Stomach (tissue), 9 donors: ENCODE data around the gene ELMO3. TPM values are rescaled to one million over a fixed set of nuclear protein-coding genes. Genes with fewer than 3 reads are reported as not detected.

Experiments used
- DNase-seq, 2 donors: peaks; one replicate each; pipeline versions ENCODE4 v3.0.0 to v3.0.0-alpha.2; 2013 to 2019
- H3K27ac ChIP-seq, 5 donors: fragments of 200-600 bp in 4 of 5; sonication (generic) in 4 of 5; one replicate each; pipeline ENCODE4 v1.5.1; 2013 to 2019; ENCODE audit warnings: mild to moderate bottlenecking in 1 of 5, moderate library complexity in 1 of 5
- H3K27me3 ChIP-seq, 3 donors: fragments of 200-600 bp; sonication (generic); one replicate each; pipeline ENCODE4 v1.5.1; 2017 to 2019; ENCODE audit warnings: mixed run types in 1 of 3
- H3K36me3 ChIP-seq, 4 donors: fragments of 200-600 bp; sonication (generic); 1 replicate in 3 of 4; 2 replicates in 1 of 4; pipeline ENCODE4 v1.5.1; 2016 to 2019
- H3K4me1 ChIP-seq, 4 donors: fragments of 200-600 bp; sonication (generic); one replicate each; pipeline ENCODE4 v1.5.1; 2016 to 2019
- H3K4me3 ChIP-seq, 4 donors: fragments of 200-600 bp; sonication (generic) in 3 of 4; one replicate each; pipeline ENCODE4 v1.5.1; 2016 to 2019; ENCODE audit warnings: mild to moderate bottlenecking in 1 of 4
- H3K9me3 ChIP-seq, 4 donors: fragments of 200-600 bp; sonication (generic); one replicate each; pipeline ENCODE4 v1.5.1; 2016 to 2019
- EP300 ChIP-seq: sonication (generic); formaldehyde crosslinking; IDR thresholded peaks from one replicate; pipeline ENCODE4 v1.6.1; 2017; ENCODE audit warnings: antibody characterized with exemption
- POLR2A ChIP-seq, 4 donors: fragments of 450-650 bp; IDR thresholded peaks; one replicate each; pipeline ENCODE4 v1.6.1; 2016; ENCODE audit warnings: antibody characterized with exemption in 4 of 4, control low read depth in 2 of 4, mild to moderate bottlenecking in 1 of 4, moderate library complexity in 1 of 4
- POLR2AphosphoS5 ChIP-seq, 3 donors: sonication (generic); formaldehyde crosslinking; IDR thresholded peaks; one replicate each; pipeline ENCODE4 v1.6.1; 2016; ENCODE audit warnings: antibody characterized with exemption in 3 of 3
- WGBS, 5 donors: extraction: QIAGEN DNeasy Blood & Tissue Kit in 3 of 5; methylation state at CpG; one replicate each; pipeline versions ENCODE4 v1.1.5 to v1.1.7; 2013 to 2018; 5-methylcytosine and 5-hydroxymethylcytosine counted together
- intact Hi-C: fragments of 100-400 bp; cut with DNase I; formaldehyde crosslinking; loops from one replicate; pipeline ENCODE4 v1.15.1; 2023; ENCODE audit warnings: low total_unique reads
- polyA plus RNA-seq, 3 donors: library from polyadenylated mRNA; stranded (reverse); fragments of 200-250 nt; gene quantifications; one replicate each; pipeline ENCODE4 v1.2.3, GENCODE V29; 2013
- total RNA-seq, 5 donors: library from RNA; depleted of rRNA; stranded (reverse); fragments of >200 nt; gene quantifications; one replicate each; pipeline versions ENCODE4 v1.1.0 to v1.2.3, GENCODE V29; 2014 to 2016
- TF ChIP-seq, protein P1 (sequence below), 7 experiments: fragments of 450-650 bp in 4 of 7; fragments of 200-600 bp in 3 of 7; sonication (generic) in 3 of 7; IDR thresholded peaks; one replicate each; pipeline ENCODE4 v1.5.1; 2016 to 2019; ENCODE audit warnings: antibody characterized with exemption in 7 of 7, control low read depth in 2 of 7, mild to moderate bottlenecking in 1 of 7
- donor health status: healthy with polysubstance abuse.
- donor health status: Bipolar disorder and iron deficiency.
- donor health status: healthy.

ELMO3 gene
- total and polyA plus RNA-seq, 8 donors, result 11.6 to 133 (median 40.8) TPM

DNA sequence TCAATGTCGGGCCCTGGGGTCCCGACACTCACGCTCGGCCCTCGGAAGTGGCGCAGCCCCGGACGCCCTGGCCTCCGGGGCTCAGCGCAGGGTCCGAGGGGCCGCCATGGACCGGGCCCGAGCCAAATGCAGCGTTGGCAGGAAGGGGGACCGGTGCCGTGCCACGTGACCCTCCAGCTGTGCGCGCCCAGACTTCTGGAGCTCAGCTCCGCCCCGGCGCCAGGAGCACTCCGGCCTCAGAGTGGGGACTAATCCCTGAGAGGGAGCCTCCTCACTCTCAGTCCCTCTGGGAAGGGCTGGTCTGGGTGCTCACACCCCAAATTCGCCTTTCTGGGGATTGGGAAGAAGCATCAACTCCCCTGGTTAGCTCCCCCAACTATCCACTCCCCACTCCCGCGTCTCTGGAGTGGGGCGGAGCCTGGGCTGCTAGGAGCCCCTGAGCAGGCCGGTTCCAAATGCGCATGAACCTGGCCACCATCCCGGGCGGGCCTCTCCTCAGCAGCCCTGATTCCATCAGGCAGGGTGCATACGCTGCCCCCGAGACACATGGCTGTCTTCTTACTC lies 48.0 kb upstream of the ELMO3 start, which contains the start of gene B3GNT9:
TSS of gene B3GNT9 (minus strand) at position 166 of the 564 bp plus-strand sequence. CDS start 513 bp downstream, outside the sequence.
- peaks cover 15 to 45% (median 35%) of the 10 kb centered on the region in 4 donors for H3K36me3 ChIP-seq
- DNase-seq, result peak; percentile 67 to 91
- H3K27me3 ChIP-seq, result peaks cover 0 to 30% (median 0%) of the 10 kb centered on the region in 3 donors
- no peaks in the 10 kb centered on the region for H3K9me3 ChIP-seq
- H3K4me1 ChIP-seq, result peaks cover 20 to 45% (median 41%) of the 10 kb centered on the region in 4 donors
- 1 to 3% (median 2%) methylated on average over 19 to 34 of the region's 34 CpGs for WGBS, 5 donors
- H3K4me3 ChIP-seq, result peak within 1 kb of the TSS; percentile 61 to 72 (median 63)
- H3K27ac ChIP-seq, result peak within 1 kb of the TSS; percentile 75 to 91 (median 86)
- TF ChIP-seq, protein P1, sequence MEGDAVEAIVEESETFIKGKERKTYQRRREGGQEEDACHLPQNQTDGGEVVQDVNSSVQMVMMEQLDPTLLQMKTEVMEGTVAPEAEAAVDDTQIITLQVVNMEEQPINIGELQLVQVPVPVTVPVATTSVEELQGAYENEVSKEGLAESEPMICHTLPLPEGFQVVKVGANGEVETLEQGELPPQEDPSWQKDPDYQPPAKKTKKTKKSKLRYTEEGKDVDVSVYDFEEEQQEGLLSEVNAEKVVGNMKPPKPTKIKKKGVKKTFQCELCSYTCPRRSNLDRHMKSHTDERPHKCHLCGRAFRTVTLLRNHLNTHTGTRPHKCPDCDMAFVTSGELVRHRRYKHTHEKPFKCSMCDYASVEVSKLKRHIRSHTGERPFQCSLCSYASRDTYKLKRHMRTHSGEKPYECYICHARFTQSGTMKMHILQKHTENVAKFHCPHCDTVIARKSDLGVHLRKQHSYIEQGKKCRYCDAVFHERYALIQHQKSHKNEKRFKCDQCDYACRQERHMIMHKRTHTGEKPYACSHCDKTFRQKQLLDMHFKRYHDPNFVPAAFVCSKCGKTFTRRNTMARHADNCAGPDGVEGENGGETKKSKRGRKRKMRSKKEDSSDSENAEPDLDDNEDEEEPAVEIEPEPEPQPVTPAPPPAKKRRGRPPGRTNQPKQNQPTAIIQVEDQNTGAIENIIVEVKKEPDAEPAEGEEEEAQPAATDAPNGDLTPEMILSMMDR (IDR thresholded peaks at IDR 0.05), result peak in 1 of 7 experiments; percentile 13
- TF ChIP-seq POLR2A (IDR thresholded peaks at IDR 0.05), result no peak
- peak in 2 of 3 donors; percentile 6 to 21 for TF ChIP-seq POLR2AphosphoS5 (IDR thresholded peaks at IDR 0.05)
- intact Hi-C loops, result loop anchor here (5.0 kb wide), 1 partner anchor 174 kb away; no protein-coding TSS in a partner anchor

DNA sequence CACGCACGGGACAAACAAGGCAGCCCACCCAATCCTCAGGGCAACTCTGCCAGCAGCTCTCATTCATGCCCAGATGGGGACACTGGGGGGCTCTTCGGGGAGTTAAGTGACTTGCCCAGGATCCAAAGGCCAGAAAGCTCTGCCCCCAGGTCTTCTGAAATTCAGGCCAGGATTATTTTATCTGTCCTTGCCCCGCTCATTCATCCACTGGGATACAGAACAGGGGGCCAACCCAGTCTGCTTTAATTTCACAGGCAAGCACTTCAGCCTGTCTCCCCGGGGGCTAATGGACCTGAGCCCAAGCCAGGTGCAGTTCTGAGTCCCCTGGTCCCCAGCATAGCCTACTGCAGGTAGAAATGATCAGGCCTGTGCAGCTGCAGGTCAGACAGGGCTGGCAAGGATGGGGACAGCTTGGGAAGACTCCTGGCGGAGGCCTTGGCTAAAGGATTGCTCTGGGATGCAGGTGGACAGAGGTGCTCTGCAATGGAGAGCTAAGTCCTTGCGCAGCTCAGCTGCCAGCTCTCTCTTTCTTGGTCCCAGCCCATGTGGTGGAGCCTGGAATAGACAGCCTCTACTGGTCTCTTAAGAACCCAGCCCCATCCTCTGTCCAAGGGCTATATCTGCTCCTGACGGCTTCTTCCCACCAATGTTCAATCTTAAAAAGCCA lies 47.4 kb upstream of the ELMO3 start:
- peak overlapping the region in 4 of 5 donors; percentile 75 to 91 (median 87) for H3K27ac ChIP-seq
- peaks cover 9 to 39% (median 29%) of the 10 kb centered on the region in 4 donors for H3K36me3 ChIP-seq
- intact Hi-C loops, result loop anchor here (5.0 kb wide), 1 partner anchor 174 kb away; no protein-coding TSS in a partner anchor
- no peaks in the 10 kb centered on the region for H3K9me3 ChIP-seq
- H3K4me1 ChIP-seq, result peaks cover 26 to 51% (median 45%) of the 10 kb centered on the region in 4 donors
- peak overlapping the region; percentile 61 to 72 (median 63) for H3K4me3 ChIP-seq
- no peak for TF ChIP-seq POLR2A (IDR thresholded peaks at IDR 0.05)
- TF ChIP-seq, protein P1 (IDR thresholded peaks at IDR 0.05), result no peak
- no peak for TF ChIP-seq EP300
- no peak for TF ChIP-seq POLR2AphosphoS5 (IDR thresholded peaks at IDR 0.05)
- WGBS, 5 donors, result 45 to 61% (median 47%) methylated on average over 8 of the region's 8 CpGs
- peaks cover 0 to 30% (median 0%) of the 10 kb centered on the region in 3 donors for H3K27me3 ChIP-seq
- peak in 1 of 2 donors; percentile 17 for DNase-seq

DNA sequence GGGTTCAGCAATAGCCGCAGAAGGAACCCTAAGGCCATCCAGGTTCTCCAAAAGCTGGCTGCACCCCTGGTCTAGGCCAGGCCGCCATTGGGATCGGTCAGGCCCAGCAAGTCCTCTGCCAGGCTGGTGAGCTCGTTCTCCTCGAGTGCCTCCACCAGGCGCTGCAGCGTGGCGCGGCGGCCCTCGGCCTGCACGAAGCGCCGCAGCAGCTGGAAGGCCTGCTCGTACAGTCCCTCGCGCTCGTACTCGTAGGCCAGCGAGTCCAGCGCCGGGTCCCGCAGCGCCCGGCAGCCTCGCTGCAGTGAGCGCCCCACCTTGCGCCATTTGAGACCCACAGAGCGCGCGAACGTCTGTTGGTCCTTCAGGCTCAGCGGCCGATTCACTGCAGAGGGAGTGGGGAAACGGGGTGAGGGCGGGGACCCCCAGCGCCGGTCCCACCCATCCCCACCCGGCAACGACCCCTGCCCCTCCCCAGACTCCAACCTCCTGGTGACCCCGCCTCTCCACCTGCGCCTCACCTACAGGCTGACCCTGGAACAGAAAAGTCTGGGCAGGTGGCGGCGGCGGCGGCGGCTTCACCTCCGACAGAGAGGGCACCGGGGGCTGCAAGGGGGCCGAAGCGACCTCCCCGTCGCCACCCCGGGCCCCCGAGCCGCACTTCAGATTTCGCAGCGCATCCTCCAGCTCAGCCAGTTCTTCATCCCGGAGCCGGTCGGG lies 44.2 kb upstream of the ELMO3 start:
- H3K4me1 ChIP-seq, result peaks cover 40 to 72% (median 65%) of the 10 kb centered on the region in 4 donors
- TF ChIP-seq POLR2A (IDR thresholded peaks at IDR 0.05), result no peak
- TF ChIP-seq EP300, result no peak
- TF ChIP-seq, protein P1 (IDR thresholded peaks at IDR 0.05), result no peak
- no peak for TF ChIP-seq POLR2AphosphoS5 (IDR thresholded peaks at IDR 0.05)
- no peaks in the 10 kb centered on the region for H3K9me3 ChIP-seq
- peaks cover 0 to 23% (median 0%) of the 10 kb centered on the region in 3 donors for H3K27me3 ChIP-seq
- peak in 1 of 2 donors; percentile 30 for DNase-seq
- intact Hi-C loops, result loop anchor here (5.0 kb wide), 1 partner anchor 177 kb away; no protein-coding TSS in a partner anchor
- 42 to 52% (median 51%) methylated on average over 44 to 61 of the region's 61 CpGs for WGBS, 5 donors
- H3K36me3 ChIP-seq, result peaks cover 0 to 8% (median 3%) of the 10 kb centered on the region in 4 donors
- H3K4me3 ChIP-seq, result peak overlapping the region in 2 of 4 donors; percentile 28 to 42
- H3K27ac ChIP-seq, result no peak overlapping the region
